C1 segment of cervical spinal cord (tissue), 14 donors: ENCODE measurements around the gene KNOP1.

ENCODE experiments used
- DNase-seq, 14 donors: peaks; one replicate each; lab custom pipeline; 2025; lab: John Stamatoyannopoulos, UW

The KNOP1 gene

GRCh38 chr16:19717741-19718623 is at the start of gene KNOP1, which contains the start of gene IQCK:
TSS of gene KNOP1 (minus strand) at chr16:19718227. CDS start at chr16:19715035, 3,192 bp downstream.
TSS of gene IQCK (plus strand) at chr16:19718271. CDS start at chr16:19718307, 36 bp downstream.
- DNase-seq: peak in 13 of 14 donors; percentile 27 to 90 (median 76)

- no peak for DNase-seq
Observed at GRCh38 chr16:19767497-19767896, 49.5 kb upstream of the KNOP1 start.

- no peak for DNase-seq
Observed at GRCh38 chr16:19766988-19767387, 49.0 kb upstream of the KNOP1 start.

DNA sequence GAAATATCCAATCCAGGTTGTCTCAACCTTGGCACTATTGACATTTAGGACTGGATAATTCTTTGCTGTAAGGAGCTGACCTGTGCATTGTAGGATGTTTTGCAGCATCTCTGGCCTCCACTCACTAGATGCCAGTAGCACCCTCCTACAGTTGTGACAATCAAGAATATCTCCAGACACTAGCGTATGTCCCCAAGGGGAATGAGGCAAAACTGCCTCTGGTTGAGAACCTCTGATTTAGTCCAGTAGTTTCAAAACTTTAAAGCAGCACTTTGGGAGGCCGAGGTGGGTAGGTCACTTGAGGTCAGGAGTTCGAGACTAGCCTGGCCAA is 48.5 kb upstream of the KNOP1 start:
- no peak for DNase-seq

DNA sequence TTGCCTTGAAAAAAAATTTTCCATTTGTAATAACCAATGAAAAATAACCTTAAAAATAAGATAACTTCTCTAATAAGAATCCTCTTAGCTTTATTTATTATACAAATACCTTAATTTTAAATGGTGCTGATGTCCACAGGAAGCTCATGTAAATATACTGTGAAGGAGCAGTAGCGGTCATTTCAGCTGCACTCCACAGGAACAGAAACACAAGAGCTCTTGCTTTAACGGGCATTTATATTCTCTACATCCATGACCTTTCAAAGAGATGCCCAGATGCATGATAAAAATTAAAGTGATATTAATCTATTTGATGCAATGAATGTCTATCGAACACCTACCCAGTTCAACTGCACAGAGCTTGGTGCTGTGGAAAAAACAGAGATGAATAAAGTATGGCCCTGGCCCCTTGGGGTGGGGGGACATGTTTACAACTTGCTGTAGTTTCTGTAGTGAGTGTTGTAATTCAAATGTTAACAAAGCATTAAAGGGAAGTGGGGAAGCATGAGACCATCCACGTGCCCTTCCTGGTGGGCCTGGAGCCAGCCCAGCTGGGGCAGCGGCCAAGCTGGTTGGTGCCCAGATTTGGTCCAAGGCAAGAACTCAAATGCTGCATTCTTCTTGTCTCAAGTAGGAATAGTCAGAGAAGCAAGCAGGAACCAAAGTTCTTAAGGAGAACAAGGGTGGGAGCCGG is 48.0 kb upstream of the KNOP1 start:
- DNase-seq: peak in 12 of 14 donors; percentile 13 to 92 (median 84)

- DNase-seq: no peak
Observed at GRCh38 chr16:19760356-19761060, 42.5 kb upstream of the KNOP1 start.

GRCh38 chr16:19757762-19758595 is 40.0 kb upstream of the KNOP1 start:
- peak in 4 of 14 donors; percentile 6 to 52 (median 19) for DNase-seq

- no peak for DNase-seq
Observed at GRCh38 chr16:19757026-19757425, 39.0 kb upstream of the KNOP1 start.

- DNase-seq: no peak
Observed at GRCh38 chr16:19755268-19755667, 37.2 kb upstream of the KNOP1 start.

DNA sequence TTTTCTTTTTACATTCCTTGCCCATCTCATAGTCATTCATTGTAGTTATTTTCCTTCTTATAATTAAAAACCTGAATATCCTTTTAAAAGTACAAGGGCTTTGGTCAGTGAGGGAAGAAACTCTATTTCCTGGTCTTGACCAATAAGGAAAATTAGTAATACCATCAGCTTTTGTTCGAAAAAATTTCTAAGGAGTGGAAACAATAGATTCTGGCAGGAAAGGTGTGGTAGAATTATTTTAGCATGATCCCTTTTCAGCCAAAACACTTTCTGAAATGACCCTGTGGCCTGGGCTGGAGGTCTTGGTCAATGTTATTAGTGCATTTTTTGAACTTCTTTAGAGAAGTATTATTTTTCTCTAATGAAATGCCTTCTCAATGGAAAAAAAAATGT is 36.6 kb upstream of the KNOP1 start:
- no peak for DNase-seq

- no peak for DNase-seq
Observed at GRCh38 chr16:19753815-19754643, 36.0 kb upstream of the KNOP1 start.

DNA sequence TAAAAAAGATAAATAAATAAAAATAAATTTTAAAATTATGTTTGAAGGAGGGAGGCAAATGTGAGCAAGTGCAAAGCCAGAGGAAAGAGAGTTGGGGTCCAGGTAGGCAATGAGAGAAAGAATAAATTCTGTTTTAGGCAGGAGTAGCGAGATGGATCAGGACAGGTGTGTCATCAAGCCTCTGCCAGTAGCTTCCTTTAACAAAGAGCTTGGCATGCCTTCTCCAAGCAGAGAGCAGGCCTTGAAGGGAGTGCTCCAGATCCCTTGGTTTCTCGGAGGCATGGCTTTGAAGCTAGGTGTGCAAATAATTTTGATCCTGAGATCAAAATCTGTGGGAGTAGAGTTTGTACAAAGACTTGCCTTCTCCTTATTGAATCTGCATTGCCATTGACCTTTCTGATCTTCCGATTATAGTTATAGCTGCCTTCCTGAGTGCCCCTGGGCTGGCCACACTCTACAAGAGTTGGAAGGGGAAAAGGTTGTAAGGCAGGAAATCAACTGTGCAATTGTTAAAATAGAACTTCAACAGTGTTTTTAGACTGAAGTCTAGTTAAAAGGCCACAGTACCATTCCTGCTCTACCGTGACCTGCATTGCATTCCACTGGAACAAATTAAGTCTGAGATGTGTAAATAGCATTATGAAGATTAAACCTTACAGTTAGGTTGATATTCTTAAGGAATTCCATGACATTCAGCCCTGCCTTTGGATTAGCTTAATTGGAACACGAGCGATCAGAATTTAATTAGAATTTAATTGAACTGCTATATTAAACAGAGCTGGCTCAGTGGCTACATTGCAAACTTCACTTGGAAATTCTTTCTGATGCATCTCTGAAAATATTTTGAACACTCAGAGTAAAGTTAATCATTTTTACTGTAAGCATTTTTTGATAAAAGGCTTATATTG is 33.7 kb upstream of the KNOP1 start:
- DNase-seq: no peak

GRCh38 chr16:19749571-19750080 is 31.6 kb upstream of the KNOP1 start:
- DNase-seq: no peak

DNA sequence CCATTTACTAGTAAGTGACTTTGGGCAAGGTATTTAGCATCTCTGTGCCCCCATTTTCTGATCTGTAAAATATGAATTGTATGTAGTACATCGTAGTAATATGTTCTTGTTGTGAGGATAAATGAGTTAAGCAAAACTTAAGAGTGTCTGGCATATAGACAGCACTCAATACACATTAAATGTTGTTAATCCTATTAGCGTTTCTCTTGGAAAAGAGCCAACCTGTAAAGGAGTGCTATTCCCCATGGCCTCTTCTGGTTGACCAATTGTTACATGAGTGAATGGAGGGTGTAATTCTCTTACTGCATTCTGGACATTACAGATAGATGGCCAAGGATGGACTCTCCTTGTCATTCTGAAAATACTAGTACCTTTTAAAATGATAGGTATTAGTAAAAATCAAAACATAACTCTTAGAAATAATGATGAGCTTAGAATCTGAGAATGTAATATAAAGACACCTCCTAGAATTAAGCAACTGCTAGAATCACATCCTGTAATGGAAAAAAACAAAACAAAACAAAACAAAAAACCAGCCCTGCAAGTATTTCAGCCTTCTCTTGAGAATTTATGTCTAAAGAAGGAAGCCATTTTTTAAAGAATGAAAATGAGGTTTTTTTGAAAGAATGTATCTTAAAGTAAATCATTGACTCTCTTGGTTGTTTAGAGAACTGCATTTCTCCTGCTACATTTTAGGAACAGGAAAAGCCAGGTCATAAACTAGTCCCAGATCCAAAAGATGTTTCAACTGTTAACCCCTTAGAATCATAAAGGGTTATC is 30.6 kb upstream of the KNOP1 start:
- DNase-seq: no peak

DNA sequence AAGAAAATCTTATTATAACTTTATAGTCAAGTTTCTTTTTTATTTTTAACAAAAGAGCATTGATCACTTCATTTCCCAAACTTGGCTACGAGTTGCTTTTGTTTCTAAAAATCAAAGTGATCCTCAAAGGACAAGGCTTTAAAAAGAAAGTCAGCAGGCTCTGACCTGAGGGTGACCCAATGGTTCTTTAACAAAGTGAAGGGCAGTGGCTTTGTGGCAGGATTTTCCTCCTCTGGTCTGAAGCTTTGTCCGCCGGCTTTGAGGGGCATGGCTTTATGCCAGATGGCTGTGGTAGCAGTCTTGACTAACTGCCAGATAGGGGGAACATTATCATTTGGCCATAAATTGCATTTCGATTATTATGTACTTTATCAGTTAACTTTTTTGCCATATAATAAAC is 28.5 kb upstream of the KNOP1 start:
- no peak for DNase-seq

GRCh38 chr16:19745286-19746010 is 27.4 kb upstream of the KNOP1 start:
- DNase-seq: peak in 1 of 14 donors; percentile 55

GRCh38 chr16:19744670-19745069 is 26.6 kb upstream of the KNOP1 start:
- no peak for DNase-seq

- DNase-seq: no peak
Observed at GRCh38 chr16:19743816-19744159, 25.8 kb upstream of the KNOP1 start.
